HCT116 (cell line): Measurements from ENCODE around the gene CGNL1. TPM values are rescaled to one million over a fixed set of nuclear protein-coding genes. Genes with fewer than 3 reads are reported as not detected.

ENCODE experiments used
- ATAC-seq: fragments of 200-7000 bp; cut with Tn5 transposase; 2 replicates; pipeline ENCODE4 v1.9.1; 2020; ENCODE audit warnings: mild to moderate bottlenecking, moderate library complexity
- BruUV-seq: library from RNA; stranded (reverse); fragments of 400-500 nt; replicated peaks from 2 replicates; lab custom pipeline; 2021; lab: Mats Ljungman, UMichigan
- CTCF ChIA-PET: fragments of 300-600 bp; sonication (Branson Sonifier 250); formaldehyde crosslinking; loops from one replicate; lab custom pipeline; 2021; ENCODE audit warnings: antibody characterized with exemption; lab: Charles Lee
- POLR2A ChIA-PET: fragments of 300-600, 350-600 bp; sonication (Branson Sonifier 250); formaldehyde crosslinking; loops from one replicate; lab custom pipeline; 2021; ENCODE audit warnings: antibody characterized with exemption; lab: Charles Lee
- RAD21 ChIA-PET, 2 experiments: fragments of 300-600 bp; sonication (Branson Sonifier 250); formaldehyde crosslinking; loops; one replicate each; lab custom pipeline; 2023; ENCODE audit warnings: low total read pairs in 2 of 2; ENCODE audit not compliant: uncharacterized antibody in 2 of 2, unreplicated experiment in 2 of 2, low non-redundant PET in 1 of 2; lab: Charles Lee
- DNase-seq: peaks from one replicate; pipeline ENCODE4 v3.0.0-alpha.2; 2010; ENCODE audit warnings: low read depth, low spot score
- H2AFZ ChIP-seq: fragments of 200-600 bp; shearing (Covaris generic), sonication (generic); 2 replicates; pipeline ENCODE4 v1.6.1; 2017; ENCODE audit warnings: low read depth, mixed run types, mixed read lengths, antibody characterized with exemption, low read length; ENCODE audit not compliant: poor library complexity, severe bottlenecking
- H3K27ac ChIP-seq: 2 replicates; pipeline ENCODE4 v1.5.1; 2012; ENCODE audit warnings: low read depth, low read length
- H3K27me3 ChIP-seq: fragments of 200-600 bp; sonication (generic); 2 replicates; pipeline ENCODE4 v1.6.1; 2016; ENCODE audit warnings: mixed run types, low read length, mixed read lengths; ENCODE audit not compliant: insufficient read depth
- H3K36me3 ChIP-seq, 2 experiments: fragments of 200-500 bp in 1 of 2; fragments of 200-600 bp in 1 of 2; sonication (Bioruptor generic) in 1 of 2; sonication (generic) in 1 of 2; 2 replicates each; pipeline versions ENCODE4 v1.5.1 to v1.6.1; 2014 to 2016; ENCODE audit warnings: low read length in 2 of 2, inconsistent platforms in 1 of 2, mixed read lengths in 1 of 2, mixed run types in 1 of 2; ENCODE audit not compliant: insufficient read depth in 2 of 2, control insufficient read depth in 1 of 2
- H3K4me1 ChIP-seq, 2 experiments: fragments of 200-600 bp in 1 of 2; sonication (generic) in 1 of 2; 2 replicates each; pipeline versions ENCODE4 v1.5.1 to v1.6.1; 2012 to 2017; ENCODE audit warnings: low read length in 2 of 2, inconsistent platforms in 1 of 2, mild to moderate bottlenecking in 1 of 2, mixed read lengths in 1 of 2, mixed run types in 1 of 2, moderate library complexity in 1 of 2; ENCODE audit not compliant: insufficient read depth in 2 of 2, control insufficient read depth in 1 of 2
- H3K4me2 ChIP-seq: fragments of 200-600 bp; sonication (generic); 2 replicates; pipeline ENCODE4 v1.6.1; 2017; ENCODE audit warnings: mixed run types, low read length, mixed read lengths
- H3K4me3 ChIP-seq, 2 experiments: fragments of 200-600 bp in 1 of 2; sonication (generic) in 1 of 2; replicated peaks in 1 of 2; 2 replicates each; pipeline ENCODE4 v1.5.1; 2011 to 2016; ENCODE audit warnings: low read length in 2 of 2, control low read depth in 1 of 2, low read depth in 1 of 2, mild to moderate bottlenecking in 1 of 2, mixed read lengths in 1 of 2, mixed run types in 1 of 2
- H3K79me2 ChIP-seq: fragments of 200-600 bp; sonication (generic); 2 replicates; pipeline ENCODE4 v1.6.1; 2017; ENCODE audit warnings: mild to moderate bottlenecking, mixed run types, low read length, moderate library complexity, mixed read lengths; ENCODE audit not compliant: insufficient read depth
- H3K9ac ChIP-seq: fragments of 200-600 bp; sonication (generic); 2 replicates; pipeline ENCODE4 v1.6.1; 2016; ENCODE audit warnings: low read length, mixed read lengths
- H3K9me2 ChIP-seq: fragments of 200-600 bp; sonication (generic), shearing (Covaris generic); 2 replicates; pipeline ENCODE4 v1.6.1; 2017; ENCODE audit warnings: mixed run types, mild to moderate bottlenecking, moderate library complexity; ENCODE audit not compliant: insufficient read depth
- H3K9me3 ChIP-seq, 2 experiments: fragments of 200-500 bp in 1 of 2; fragments of 200-600 bp in 1 of 2; sonication (Bioruptor generic) in 1 of 2; sonication (generic) in 1 of 2; 2 replicates each; pipeline ENCODE4 v1.6.1; 2014 to 2017; ENCODE audit warnings: low read length in 2 of 2, mixed read lengths in 2 of 2, inconsistent platforms in 1 of 2, low read depth in 1 of 2, mild to moderate bottlenecking in 1 of 2, mixed run types in 1 of 2, moderate library complexity in 1 of 2; ENCODE audit not compliant: control insufficient read depth in 1 of 2, insufficient read depth in 1 of 2
- H4K20me1 ChIP-seq: fragments of 200-600 bp; sonication (generic), shearing (Covaris generic); 2 replicates; pipeline ENCODE4 v1.6.1; 2017; ENCODE audit warnings: mixed run types, mild to moderate bottlenecking, moderate library complexity; ENCODE audit not compliant: insufficient read depth
- CEBPB ChIP-seq: IDR thresholded peaks from 2 replicates; pipeline ENCODE4 v1.6.1; 2012; ENCODE audit warnings: low read depth
- CTCF ChIP-seq, 3 experiments: fragments of 200-600 bp in 1 of 3; sonication (generic) in 1 of 3; IDR thresholded peaks in 2 of 3; conservative IDR thresholded peaks in 1 of 3; 2 replicates each; pipeline ENCODE4 v1.5.1; 2012 to 2017; ENCODE audit warnings: low read depth in 2 of 3, low read length in 2 of 3, antibody characterized with exemption in 1 of 3, borderline replicate concordance in 1 of 3, control low read depth in 1 of 3, mild to moderate bottlenecking in 1 of 3, mixed read lengths in 1 of 3, mixed run types in 1 of 3, moderate library complexity in 1 of 3; ENCODE audit not compliant: insufficient read depth in 1 of 3
- EGR1 ChIP-seq: IDR thresholded peaks from 2 replicates; pipeline ENCODE4 v1.6.1; 2012; ENCODE audit warnings: low read depth
- EZH2phosphoT487 ChIP-seq: fragments of 200-600 bp; IDR thresholded peaks from 2 replicates; pipeline ENCODE4 v1.6.1; 2018; ENCODE audit warnings: antibody characterized with exemption, borderline replicate concordance
- JUND ChIP-seq: IDR thresholded peaks from 2 replicates; pipeline ENCODE4 v1.6.1; 2012
- MAX ChIP-seq: IDR thresholded peaks from 2 replicates; pipeline ENCODE4 v1.6.1; 2012
- POLR2A ChIP-seq: IDR thresholded peaks from 2 replicates; pipeline ENCODE4 v1.7.0; 2011; ENCODE audit warnings: borderline replicate concordance; ENCODE audit not compliant: insufficient read depth, insufficient read length; ENCODE audit errors: extremely low read depth
- SRF ChIP-seq: IDR thresholded peaks from 2 replicates; pipeline ENCODE4 v1.6.1; 2012; ENCODE audit warnings: low read depth
- YY1 ChIP-seq: IDR thresholded peaks from 2 replicates; pipeline ENCODE4 v1.6.1; 2011; ENCODE audit warnings: low read length, low read depth, moderate library complexity, mild to moderate bottlenecking; ENCODE audit not compliant: insufficient replicate concordance; ENCODE audit errors: extremely low read depth
- intact Hi-C: fragments of 100-400 bp; cut with micrococcal nuclease; formaldehyde crosslinking; loops from 2 replicates; pipeline ENCODE4 v1.10.0; 2022
- total RNA-seq: library from RNA; stranded (reverse); gene quantifications from one replicate; pipeline ENCODE4 v1.2.1, GENCODE V29; 2021; ENCODE audit not compliant: unreplicated experiment
- TF ChIP-seq, protein P1 (sequence below): IDR thresholded peaks from 2 replicates; pipeline ENCODE4 v1.6.1; 2012; ENCODE audit warnings: low read depth

CGNL1 gene
- total RNA-seq, 1 experiment from 2014 or later, result 2.2 TPM

DNA sequence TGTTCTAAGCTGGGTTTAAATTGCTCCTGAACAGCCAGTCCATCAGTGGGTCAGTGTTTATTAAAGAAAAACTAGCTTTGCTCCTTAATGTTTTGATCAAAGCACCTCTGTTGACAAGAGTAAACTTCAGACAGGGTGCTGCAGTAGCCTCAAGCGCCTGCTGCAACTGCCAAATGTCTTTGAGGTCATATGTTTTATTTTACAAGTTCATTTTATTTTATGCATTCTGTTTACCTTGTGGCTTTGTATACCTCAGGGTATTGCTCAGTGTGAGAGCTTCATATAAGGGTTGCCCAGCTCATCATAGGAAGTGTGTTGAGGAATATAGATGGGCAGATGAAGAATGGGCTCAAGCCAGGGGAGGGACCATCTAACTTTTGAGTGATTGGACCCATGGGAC lies 223.9 kb downstream of the CGNL1 start:
- ATAC-seq (no peak), DNase-seq (no peak)
- no TSS peak for BruUV-seq
- no peak overlapping the region for H3K4me3 ChIP-seq
- H4K20me1 ChIP-seq, result no peaks in the 10 kb centered on the region
- CTCF ChIA-PET, result no interaction called here
- no peaks in the 10 kb centered on the region for H3K79me2 ChIP-seq
- no peak overlapping the region for H3K27ac ChIP-seq
- no peaks in the 10 kb centered on the region for H3K36me3 ChIP-seq
- no peak overlapping the region for H3K4me2 ChIP-seq
- RAD21 ChIA-PET, result no interaction called here
- peaks cover 2 to 20% of the 10 kb centered on the region in 2 experiments; a peak in 3 of 4 replicates for H3K4me1 ChIP-seq
- H3K9ac ChIP-seq, result no peak overlapping the region
- H3K9me2 ChIP-seq, result no peaks in the 10 kb centered on the region
- TF ChIP-seq YY1 (no peak), CTCF (IDR thresholded peaks at IDR 0.05 in 2 of 3, conservative IDR thresholded peaks at IDR 0.05 in 1 of 3; ENCODE audit: borderline replicate concordance in 1 of 3, insufficient read depth in 1 of 3, low read depth in 2 of 3, low read length in 2 of 3) (no peak), SRF (no peak), JUND (no peak), EZH2phosphoT487 (no peak), CEBPB (no peak), MAX (no peak), EGR1 (no peak), POLR2A (no peak)
- TF ChIP-seq, protein P1, sequence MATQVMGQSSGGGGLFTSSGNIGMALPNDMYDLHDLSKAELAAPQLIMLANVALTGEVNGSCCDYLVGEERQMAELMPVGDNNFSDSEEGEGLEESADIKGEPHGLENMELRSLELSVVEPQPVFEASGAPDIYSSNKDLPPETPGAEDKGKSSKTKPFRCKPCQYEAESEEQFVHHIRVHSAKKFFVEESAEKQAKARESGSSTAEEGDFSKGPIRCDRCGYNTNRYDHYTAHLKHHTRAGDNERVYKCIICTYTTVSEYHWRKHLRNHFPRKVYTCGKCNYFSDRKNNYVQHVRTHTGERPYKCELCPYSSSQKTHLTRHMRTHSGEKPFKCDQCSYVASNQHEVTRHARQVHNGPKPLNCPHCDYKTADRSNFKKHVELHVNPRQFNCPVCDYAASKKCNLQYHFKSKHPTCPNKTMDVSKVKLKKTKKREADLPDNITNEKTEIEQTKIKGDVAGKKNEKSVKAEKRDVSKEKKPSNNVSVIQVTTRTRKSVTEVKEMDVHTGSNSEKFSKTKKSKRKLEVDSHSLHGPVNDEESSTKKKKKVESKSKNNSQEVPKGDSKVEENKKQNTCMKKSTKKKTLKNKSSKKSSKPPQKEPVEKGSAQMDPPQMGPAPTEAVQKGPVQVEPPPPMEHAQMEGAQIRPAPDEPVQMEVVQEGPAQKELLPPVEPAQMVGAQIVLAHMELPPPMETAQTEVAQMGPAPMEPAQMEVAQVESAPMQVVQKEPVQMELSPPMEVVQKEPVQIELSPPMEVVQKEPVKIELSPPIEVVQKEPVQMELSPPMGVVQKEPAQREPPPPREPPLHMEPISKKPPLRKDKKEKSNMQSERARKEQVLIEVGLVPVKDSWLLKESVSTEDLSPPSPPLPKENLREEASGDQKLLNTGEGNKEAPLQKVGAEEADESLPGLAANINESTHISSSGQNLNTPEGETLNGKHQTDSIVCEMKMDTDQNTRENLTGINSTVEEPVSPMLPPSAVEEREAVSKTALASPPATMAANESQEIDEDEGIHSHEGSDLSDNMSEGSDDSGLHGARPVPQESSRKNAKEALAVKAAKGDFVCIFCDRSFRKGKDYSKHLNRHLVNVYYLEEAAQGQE, result no peak
- intact Hi-C loops, result no loop called here
- no peaks in the 10 kb centered on the region for H3K27me3 ChIP-seq
- no peak overlapping the region for H2AFZ ChIP-seq
- no peaks in the 10 kb centered on the region for H3K9me3 ChIP-seq
- POLR2A ChIA-PET, result no interaction called here

Other genes with a start within 250 kb of the CGNL1 start
- gene MYZAP, start 215.4 kb downstream of the CGNL1 start, total RNA-seq, result 5.8 TPM